ENCODE measurements around the gene MMP8.

DNA sequence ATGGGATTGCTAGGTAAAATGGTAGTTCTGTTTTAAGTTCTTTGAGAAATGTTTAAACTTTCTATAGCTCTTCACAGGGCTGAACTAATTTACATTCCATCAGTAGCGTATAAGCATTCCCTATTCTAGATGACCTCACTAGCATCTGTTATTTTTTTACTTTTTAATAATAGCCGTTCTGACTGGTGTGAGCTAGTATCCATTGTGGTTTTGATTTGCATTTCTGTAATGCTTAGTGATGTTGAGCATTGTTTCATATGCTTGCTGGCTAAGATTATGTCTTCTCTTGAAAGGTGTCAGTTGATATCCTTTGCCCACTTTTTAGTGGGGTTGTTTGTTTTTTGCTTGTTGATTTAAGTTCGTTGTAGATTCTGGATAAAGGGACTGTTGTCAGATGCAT is 55.1 kb downstream of the MMP8 start:
- TF ChIP-seq, protein P1, sequence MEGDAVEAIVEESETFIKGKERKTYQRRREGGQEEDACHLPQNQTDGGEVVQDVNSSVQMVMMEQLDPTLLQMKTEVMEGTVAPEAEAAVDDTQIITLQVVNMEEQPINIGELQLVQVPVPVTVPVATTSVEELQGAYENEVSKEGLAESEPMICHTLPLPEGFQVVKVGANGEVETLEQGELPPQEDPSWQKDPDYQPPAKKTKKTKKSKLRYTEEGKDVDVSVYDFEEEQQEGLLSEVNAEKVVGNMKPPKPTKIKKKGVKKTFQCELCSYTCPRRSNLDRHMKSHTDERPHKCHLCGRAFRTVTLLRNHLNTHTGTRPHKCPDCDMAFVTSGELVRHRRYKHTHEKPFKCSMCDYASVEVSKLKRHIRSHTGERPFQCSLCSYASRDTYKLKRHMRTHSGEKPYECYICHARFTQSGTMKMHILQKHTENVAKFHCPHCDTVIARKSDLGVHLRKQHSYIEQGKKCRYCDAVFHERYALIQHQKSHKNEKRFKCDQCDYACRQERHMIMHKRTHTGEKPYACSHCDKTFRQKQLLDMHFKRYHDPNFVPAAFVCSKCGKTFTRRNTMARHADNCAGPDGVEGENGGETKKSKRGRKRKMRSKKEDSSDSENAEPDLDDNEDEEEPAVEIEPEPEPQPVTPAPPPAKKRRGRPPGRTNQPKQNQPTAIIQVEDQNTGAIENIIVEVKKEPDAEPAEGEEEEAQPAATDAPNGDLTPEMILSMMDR (IDR thresholded peaks at IDR 0.05 in 2 of 3, conservative IDR thresholded peaks at IDR 0.05 in 1 of 3; ENCODE audit: control insufficient read depth in 2 of 3, extremely low read depth in 1 of 3, insufficient read depth in 1 of 3, low read depth in 3 of 3, low read length in 3 of 3): no peak
- no peak for TF ChIP-seq POLR2AphosphoS2 (IDR thresholded peaks at IDR 0.05; ENCODE audit: low read depth, low read length)
- TF ChIP-seq FOXK2 (IDR thresholded peaks at IDR 0.05): no peak
- no peak for TF ChIP-seq PRDM15 (CRISPR knock-in tag; IDR thresholded peaks at IDR 0.05)
- TF ChIP-seq NFYA (IDR thresholded peaks at IDR 0.05; ENCODE audit: borderline replicate concordance, low read depth, low read length): no peak
- TF ChIP-seq RAD21 (IDR thresholded peaks at IDR 0.05; ENCODE audit: insufficient read depth, low read depth, low read length): no peak

All from GM12878 (cell line).